Transverse colon (tissue), 3 donors: Measurements from ENCODE around the gene ZNF362.

Experiments
- CTCF ChIP-seq, 5 experiments: fragments of 200-600 bp in 3 of 5; fragments of 450-650 bp in 2 of 5; sonication (generic) in 3 of 5; IDR thresholded peaks; 1 replicate in 2 of 5; 2 replicates in 3 of 5; pipeline ENCODE4 v1.5.1; 2016 to 2017; ENCODE audit warnings: antibody characterized with exemption in 5 of 5, inconsistent platforms in 3 of 5, mild to moderate bottlenecking in 2 of 5, moderate library complexity in 1 of 5
- EP300 ChIP-seq: sonication (generic); formaldehyde crosslinking; IDR thresholded peaks from one replicate; pipeline ENCODE4 v1.6.1; 2017; ENCODE audit warnings: antibody characterized with exemption, low read depth
- POLR2A ChIP-seq: fragments of 450-650 bp; IDR thresholded peaks from one replicate; pipeline ENCODE4 v1.6.1; 2016; ENCODE audit warnings: antibody characterized with exemption, mild to moderate bottlenecking, moderate library complexity

- TF ChIP-seq POLR2A (no peak), CTCF (IDR thresholded peaks at IDR 0.05) (no peak), EP300 (no peak)
Observed at GRCh38 chr1:33241866-33242265, 14.4 kb upstream of the ZNF362 start.
